Fibroblast of gingiva (primary cell): ENCODE results near the gene MTPN.

Source experiments
- DNase-seq: peaks from one replicate; pipeline ENCODE4 v3.0.0-alpha.2; 2011; ENCODE audit warnings: low read depth

MTPN gene

GRCh38 chr7:135956393-135956792 lies 20.8 kb downstream of the MTPN start:
- DNase-seq, result no peak

GRCh38 chr7:135950972-135951371 lies 26.2 kb downstream of the MTPN start:
- no peak for DNase-seq

- DNase-seq, result no peak
These were observed 26.7 kb downstream of the MTPN start for GRCh38 chr7:135950429-135950828.

GRCh38 chr7:135946289-135947055 lies 30.7 kb downstream of the MTPN start:
- DNase-seq, result no peak

- DNase-seq, result no peak
These were observed 32.4 kb downstream of the MTPN start for GRCh38 chr7:135944753-135945152.

GRCh38 chr7:135943134-135943879 lies 33.9 kb downstream of the MTPN start:
- DNase-seq, result no peak

GRCh38 chr7:135942614-135943013 lies 34.5 kb downstream of the MTPN start:
- DNase-seq, result no peak

GRCh38 chr7:135940077-135941075 lies 36.8 kb downstream of the MTPN start:
- no peak for DNase-seq

- no peak for DNase-seq
These were observed 37.8 kb downstream of the MTPN start for GRCh38 chr7:135939261-135939812.

- DNase-seq, result no peak
These were observed 38.6 kb downstream of the MTPN start for GRCh38 chr7:135938563-135938962.

- no peak for DNase-seq
These were observed 39.1 kb downstream of the MTPN start for GRCh38 chr7:135938086-135938485.

GRCh38 chr7:135936497-135937217 lies 40.5 kb downstream of the MTPN start:
- no peak for DNase-seq

GRCh38 chr7:135934651-135935050 lies 42.5 kb downstream of the MTPN start:
- DNase-seq, result no peak

GRCh38 chr7:135933509-135934188 lies 43.5 kb downstream of the MTPN start:
- DNase-seq, result no peak

- DNase-seq, result no peak
These were observed 45.0 kb downstream of the MTPN start for GRCh38 chr7:135932131-135932530.

GRCh38 chr7:135930565-135931461 lies 46.3 kb downstream of the MTPN start:
- DNase-seq, result peak; percentile 49

GRCh38 chr7:135929722-135930141 lies 47.4 kb downstream of the MTPN start:
- no peak for DNase-seq

GRCh38 chr7:135929249-135929648 lies 47.9 kb downstream of the MTPN start:
- DNase-seq, result no peak

GRCh38 chr7:135928136-135928535 lies 49.0 kb downstream of the MTPN start:
- no peak for DNase-seq

- no peak for DNase-seq
These were observed 51.9 kb downstream of the MTPN start for GRCh38 chr7:135925210-135925609.
